Head of caudate nucleus (tissue), 42 donors: ENCODE measurements around the gene ANKRD44.

ENCODE experiments used
- DNase-seq, 42 donors: peaks; one replicate each; pipeline versions ENCODE4 v3.0.0 to v3.0.0-alpha.2; 2020 to 2021; ENCODE audit warnings: mixed read lengths in 7 of 42
- intact Hi-C: fragments of 100-400 bp; cut with DNase I; formaldehyde crosslinking; loops from one replicate; pipeline ENCODE4 v1.15.0; 2022

ANKRD44 gene

DNA sequence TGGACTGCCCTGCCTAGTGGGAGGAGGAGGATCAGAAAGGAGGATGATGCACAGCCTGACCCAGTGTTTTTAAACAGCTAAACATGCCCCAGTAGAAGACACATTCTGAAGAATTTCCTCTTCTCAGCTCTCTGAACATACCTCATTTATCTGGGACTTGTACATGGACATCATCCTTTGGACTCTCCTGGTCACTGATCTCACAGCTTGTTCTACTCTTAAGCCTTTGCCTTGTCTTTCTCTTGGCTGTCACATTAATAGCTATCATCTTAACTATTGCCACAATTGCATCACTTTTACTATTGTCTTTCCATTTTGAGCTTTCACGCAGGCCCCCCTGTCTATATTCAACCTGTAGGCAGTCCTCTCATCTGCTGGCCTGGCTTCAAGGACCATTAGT is 342.1 kb downstream of the ANKRD44 start:
- intact Hi-C loops: no loop called here
- no peak for DNase-seq

DNA sequence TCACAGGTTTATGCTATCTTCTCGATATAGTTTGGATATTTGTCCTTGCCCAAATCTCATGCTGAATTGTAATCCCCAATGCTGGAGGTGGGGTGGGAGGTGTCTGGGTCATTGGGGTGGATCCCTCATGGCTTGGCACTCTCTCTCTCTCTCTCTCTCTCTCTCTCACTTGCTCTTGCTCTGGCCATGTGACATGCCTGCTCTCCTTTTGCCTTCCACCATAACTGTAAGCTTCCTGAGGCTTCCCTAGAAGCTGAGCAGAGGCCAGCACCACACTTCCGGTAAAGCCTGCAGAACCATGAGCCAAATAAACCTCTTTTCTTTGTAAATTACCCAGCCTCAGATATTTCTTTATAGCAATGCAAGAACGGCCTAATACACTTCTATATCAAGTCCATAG is 342.8 kb downstream of the ANKRD44 start:
- no peak for DNase-seq
- intact Hi-C loops: no loop called here

DNA sequence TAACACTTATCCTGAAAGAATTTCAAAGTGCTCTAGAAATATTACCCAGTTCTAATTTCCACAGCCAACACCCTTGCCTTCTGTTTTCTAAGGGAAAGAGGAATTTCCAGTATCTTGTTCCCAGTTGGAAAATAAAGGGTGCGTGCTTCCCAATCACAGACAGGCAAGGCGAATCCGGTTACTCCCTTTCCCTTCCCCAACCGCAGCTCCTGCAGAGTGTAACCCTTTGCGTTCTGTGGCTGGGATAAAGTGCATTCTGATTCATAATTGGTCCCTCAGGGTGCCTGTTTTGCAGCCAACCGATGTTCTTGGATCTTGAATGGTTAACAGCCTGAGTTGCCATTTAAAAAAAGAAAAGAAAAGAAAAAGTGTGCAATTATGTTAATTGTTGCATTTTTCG is 343.5 kb downstream of the ANKRD44 start:
- intact Hi-C loops: no loop called here
- DNase-seq: peak in 6 of 42 donors; percentile 9 to 41 (median 17)

DNA sequence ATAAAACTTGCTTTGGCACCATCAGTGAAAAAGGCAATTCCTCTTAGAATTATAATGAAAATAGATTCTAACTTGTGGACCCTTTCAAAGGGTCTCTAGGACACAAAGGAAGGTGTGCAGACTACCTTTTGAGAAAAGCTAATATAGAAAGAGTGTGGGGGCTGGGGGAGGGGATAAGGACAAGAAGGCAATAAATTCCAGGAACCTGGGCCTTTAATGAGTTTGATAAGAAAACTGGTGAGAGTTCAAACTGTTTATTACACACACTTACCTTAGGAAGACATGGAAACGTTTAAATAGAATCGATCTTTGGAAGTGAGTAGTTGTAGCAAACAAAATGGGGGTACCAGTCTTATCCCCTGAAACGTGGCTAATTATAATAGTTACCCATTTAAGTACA is 344.5 kb downstream of the ANKRD44 start:
- DNase-seq: no peak
- intact Hi-C loops: no loop called here

DNA sequence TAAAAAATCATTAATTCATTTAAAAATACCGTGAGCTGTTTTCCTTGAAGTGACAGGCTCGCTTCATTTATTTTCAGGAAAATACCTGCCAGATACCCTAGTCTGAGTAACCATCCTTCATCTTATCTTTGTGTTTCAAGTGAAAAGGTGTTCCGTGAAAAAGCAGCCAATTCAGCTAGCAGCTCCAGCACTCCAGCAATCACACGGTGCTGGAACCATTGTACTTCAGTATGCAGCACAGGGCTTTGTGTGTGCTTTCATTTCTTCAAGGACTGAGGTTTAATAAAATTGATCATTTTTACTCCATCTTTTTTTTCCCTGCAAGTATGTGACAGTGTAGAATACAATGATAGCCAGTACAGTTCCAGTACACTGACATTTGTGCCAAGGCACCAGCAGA is 344.9 kb downstream of the ANKRD44 start:
- intact Hi-C loops: no loop called here
- no peak for DNase-seq

DNA sequence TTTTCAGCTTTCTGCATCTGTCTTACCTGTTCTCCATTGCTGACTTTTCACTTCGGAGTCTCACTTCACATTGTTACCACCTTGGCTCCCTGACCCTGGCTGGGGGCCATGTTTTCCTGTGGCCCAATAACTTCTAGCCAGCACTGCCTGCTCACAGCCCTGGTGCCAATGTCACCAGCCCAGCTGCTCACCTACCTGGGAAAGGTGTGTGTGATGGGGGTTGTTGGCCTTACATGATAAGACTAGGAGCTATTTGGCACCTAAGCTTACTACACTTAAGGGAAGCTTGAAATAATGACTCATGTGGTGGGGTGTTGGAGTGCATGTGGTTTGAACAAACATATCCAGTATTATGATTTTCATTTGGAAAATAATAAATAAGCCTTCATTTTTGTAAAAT is 346.6 kb downstream of the ANKRD44 start:
- DNase-seq: no peak
- intact Hi-C loops: no loop called here

DNA sequence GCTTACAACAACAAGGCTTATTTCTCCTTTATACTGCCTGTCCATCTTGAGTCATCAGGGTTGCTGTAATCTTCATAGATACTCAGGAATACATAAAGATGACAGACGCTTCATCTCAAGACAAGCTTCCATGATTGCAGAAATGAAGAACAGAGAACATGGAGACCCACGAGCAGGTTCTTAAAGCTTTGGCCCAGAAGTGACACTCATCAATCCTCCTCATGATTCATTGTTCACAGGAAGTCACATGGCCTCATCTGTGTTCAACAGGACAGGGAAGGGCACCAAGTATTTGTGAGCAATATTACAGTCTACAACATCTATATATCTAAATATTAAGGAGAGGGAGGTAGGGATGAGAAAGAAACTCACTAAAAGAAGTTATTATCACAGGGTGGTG is 347.5 kb downstream of the ANKRD44 start:
- DNase-seq: no peak
- intact Hi-C loops: no loop called here

DNA sequence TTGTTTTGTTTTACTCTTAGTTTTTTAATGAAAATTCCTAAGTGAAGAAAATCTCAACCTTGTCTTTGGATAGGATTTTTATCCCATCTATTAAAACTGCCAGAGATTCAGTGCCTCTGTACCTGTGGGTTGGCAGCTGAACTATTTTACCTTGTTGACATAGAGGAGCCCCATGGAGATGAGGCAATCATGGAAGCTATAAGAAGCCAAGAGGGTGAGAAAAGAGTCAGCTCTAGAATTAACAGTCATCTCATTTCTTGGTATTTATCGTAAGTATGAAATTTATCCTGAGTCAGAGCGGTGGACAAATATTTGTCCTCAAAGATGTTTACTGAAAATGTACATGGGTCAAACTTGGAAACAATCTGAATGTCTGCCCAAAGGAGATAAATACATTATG is 348.3 kb downstream of the ANKRD44 start:
- DNase-seq: no peak
- intact Hi-C loops: no loop called here

DNA sequence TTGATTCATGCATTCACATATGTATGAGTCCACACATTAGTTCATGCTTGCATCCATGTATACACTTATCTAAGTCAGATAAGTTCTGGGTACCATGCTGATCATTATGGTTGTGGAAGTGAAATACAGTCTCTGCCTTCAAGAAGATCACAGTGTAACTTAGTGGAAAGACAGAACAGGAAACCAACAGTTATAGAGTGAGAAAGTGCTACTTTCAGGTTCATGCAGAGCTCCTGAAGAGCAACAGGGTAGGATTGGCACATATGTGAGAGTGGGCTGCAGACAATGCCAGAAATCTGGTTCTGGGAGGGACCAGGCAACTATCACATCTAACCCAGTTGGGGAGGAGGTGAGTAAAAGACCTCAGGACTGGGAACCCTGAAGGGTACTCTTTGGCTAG is 348.7 kb downstream of the ANKRD44 start:
- intact Hi-C loops: no loop called here
- no peak for DNase-seq

DNA sequence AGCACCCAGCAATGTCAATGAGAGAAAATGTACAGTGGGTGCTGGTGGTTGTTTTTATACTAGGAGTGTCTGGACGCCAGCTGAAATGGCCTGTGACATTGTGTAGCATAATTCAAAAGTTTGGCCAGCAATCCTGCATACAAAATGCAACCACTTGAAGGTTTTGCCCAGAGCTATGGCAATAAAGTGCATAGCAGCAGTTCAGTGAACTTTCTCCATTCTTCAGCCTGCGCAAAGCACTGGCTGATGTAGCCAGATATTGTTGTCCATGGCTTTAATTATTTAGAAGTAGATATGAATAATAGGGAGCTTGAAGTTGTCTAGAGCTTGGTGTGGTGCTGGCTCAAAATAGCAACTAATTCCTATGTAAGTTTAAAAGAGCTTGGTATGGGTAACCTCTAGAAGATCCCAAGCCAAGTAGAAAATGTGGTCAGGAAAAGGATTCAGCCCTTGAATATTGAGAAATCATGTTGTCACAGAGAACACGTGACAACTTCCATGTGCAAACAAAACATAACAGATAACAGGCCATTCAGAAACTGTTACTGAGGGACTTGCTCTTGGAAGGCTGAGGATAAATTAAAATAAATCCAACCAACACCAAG is 350.7 kb downstream of the ANKRD44 start:
- DNase-seq: no peak

DNA sequence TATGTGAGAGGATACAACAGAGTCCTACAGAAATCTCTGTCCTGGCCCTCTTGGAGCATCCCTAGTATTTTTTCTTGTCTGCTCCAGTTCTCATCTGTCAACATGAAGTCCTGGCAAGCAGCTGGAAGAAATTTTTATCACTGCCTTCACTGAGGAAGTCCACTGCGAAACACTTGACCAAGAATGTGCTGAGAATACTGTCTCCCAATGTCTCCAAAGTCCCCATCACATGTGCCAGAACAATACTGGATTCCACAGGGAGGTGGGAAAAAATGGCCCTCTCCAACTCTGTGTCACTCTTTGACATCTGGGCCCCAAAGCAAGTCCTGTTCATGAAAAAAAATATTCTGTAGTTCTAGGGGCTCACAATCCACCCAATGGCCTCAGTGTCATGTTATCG is 351.3 kb downstream of the ANKRD44 start:
- no peak for DNase-seq
- intact Hi-C loops: no loop called here

More for the DNA sequence above, 350.7 kb downstream of the ANKRD44 start:
- intact Hi-C loops: no loop called here

DNA sequence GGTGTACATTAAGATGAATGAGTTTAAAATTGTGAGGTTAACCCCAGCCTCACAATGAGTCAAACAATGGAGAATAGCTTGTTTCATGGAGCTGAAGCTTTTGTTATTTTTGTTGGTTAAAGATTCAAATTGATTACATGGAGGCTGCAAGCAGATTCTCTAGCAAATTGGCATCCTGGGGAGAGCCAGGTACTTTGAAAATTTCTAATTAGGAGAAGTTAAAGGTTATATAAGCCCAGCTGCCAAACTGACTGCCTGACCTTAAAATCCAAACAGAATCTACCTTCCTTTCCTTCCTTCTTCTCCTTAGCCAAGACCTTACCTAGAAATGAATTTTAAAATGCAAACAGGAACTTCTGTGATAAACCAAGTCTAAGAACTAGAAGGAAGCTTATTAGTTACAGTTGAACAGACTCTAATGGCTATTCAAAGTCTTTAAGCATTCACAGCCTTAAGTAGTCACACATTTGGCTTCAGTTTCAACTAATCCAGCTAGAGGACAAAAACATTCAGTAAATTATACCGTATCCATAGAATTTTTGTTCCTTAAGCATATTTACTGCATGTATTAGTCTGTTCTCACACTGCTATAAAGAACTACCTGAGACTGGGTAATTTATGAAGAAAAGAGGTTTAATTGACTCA is 352.6 kb downstream of the ANKRD44 start:
- intact Hi-C loops: no loop called here
- no peak for DNase-seq

DNA sequence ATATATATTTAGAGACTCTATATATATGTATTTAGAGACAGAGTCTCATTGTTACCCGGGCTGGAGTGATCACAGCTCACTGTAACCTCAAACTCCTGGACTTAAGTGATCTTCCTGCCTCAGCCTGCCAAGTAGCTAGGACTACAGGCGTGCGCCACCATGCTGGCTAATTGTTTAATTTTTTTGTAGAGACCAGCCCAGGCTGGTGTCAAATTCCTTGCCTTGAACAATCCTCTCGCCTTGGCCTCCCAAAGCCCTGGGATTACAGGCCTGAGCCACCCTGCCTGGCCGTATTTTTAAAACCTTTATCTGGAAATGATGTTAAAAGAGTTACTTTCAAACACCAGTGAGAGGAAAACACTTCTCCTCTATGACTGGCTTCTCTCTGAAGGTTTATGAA is 353.1 kb downstream of the ANKRD44 start:
- intact Hi-C loops: no loop called here

DNA sequence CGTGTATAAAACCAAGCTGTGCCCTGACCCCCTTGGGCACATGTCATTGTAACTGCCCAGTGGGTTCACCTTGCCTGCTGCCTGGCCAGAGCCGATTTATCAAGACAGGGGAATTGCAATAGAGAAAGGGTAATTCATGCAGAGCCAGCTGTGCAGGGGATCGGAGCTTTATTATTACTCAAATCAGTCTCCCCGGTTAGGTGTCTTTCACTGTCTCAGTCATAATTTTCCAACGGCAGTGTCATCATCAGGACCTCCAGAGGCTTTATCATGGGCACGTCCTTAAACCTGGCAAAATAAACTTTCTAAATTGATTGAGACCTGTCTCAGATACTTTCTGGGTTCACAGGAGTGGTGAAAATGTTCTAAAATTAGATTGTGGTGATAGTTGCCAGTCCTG is 354.5 kb downstream of the ANKRD44 start:
- no peak for DNase-seq
- intact Hi-C loops: no loop called here

More for the DNA sequence above, 353.1 kb downstream of the ANKRD44 start:
- DNase-seq: no peak

DNA sequence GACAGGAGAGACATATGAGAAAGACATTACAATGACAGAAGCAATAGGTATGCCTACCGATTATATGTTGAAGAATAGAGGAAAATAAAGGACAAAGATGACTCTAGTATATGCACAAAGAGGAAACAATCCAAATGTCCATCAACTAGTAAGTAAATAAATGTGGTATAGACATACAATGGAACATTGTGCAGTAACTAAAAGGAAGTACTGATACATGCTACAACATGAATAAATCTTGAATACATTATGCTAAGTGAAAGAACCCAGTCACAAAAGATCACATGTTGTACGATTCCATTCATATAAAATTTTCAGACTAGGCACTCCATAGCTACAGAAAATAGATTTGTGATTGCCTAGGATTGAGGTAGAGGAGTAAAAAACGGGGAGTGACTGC is 355.5 kb downstream of the ANKRD44 start:
- intact Hi-C loops: no loop called here
- no peak for DNase-seq

DNA sequence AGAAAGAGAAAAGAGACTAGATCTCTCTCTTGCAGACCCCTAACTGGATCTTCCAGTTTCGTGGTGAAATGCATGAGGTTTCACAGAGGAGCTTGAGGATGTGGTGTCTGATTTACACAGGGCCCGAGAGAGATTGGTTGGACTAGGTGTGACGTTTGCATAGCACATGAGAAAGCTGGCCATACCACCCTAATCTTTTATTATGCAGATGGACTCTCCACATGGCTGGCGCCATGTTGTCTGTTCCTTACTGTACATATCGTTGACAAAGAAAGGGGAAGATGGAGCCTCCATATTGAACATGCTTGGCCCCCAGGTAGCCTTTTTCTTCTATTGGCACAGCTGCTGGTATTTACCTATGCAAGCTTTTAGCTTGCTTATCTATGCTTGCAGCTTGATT is 356.6 kb downstream of the ANKRD44 start:
- DNase-seq: no peak
- intact Hi-C loops: no loop called here

DNA sequence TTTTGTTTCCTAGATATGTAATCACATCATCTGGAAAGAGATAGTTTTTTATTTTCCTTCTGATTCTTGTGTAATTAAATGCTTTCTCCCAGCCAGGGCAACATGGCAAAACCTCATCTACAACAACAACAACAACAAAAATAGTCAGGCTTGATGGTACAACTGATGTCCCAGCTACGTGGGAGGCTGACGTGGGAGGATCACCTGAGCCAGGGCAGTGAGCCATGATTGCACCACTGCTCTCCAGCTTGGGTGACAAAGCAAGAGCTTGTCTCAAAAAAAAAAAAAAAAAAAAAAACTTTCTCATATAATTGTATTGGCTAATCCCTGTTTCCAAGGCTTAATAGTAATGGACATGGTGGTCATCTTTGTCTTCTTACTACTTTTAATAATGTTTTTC is 357.6 kb downstream of the ANKRD44 start:
- DNase-seq: no peak
- intact Hi-C loops: no loop called here

DNA sequence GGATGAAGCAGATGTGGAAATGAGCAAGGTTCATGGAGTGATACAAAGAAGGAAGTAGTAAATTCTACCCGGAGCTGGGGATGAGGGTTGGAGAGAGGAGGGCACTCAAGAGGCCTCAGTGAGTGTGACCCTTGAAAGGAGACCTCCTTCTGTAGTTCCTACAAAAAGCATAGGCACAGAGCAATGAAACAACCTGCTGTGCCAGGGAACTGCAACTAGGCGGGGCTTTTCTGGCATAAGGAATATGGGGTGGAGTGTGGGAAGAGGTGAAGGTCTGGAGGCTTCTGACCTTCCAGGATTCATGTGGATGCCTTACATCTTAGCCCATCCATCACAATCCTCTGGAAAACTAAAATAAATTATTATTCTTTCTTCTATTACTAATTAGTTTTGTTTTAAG is 358.6 kb downstream of the ANKRD44 start:
- intact Hi-C loops: no loop called here
- no peak for DNase-seq

DNA sequence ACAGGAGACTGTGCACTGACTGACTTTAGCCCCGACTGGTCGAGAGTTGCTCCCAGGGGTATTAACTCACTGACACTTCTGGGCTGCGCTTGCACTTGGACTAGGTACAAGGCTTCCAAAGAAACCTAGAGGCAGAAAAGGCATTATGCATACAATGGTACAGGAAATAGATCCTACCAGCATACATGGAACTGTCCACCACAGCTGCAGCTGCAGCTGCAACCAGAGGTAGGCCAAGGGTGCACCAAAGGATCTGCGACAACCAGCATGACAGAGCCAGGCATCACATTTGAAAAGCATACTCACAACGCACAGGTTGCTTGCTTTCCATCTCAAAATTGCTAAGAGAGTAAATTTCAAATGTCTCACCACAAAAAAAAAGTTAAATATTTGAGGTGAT is 361.5 kb downstream of the ANKRD44 start:
- intact Hi-C loops: no loop called here
- DNase-seq: no peak

DNA sequence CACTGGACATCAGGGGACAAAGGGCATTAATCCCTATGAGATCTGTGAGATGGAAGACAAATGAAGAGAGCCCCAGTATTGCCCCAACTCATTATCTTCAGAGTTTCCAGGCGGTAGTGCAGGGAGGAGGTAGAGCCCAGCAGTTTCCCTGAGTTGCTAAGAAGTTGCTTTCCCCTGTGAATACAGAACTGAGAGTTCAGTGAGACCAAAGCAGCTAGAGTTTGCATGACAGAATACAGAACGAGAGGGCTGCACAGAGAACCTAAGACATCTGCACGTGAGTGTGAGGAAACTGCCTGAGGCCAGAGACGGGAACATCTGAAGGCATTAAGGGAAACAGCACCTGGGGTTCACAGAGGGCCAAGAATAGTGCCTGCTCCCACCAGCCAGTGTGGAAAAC is 366.0 kb downstream of the ANKRD44 start:
- DNase-seq: no peak
- intact Hi-C loops: no loop called here

DNA sequence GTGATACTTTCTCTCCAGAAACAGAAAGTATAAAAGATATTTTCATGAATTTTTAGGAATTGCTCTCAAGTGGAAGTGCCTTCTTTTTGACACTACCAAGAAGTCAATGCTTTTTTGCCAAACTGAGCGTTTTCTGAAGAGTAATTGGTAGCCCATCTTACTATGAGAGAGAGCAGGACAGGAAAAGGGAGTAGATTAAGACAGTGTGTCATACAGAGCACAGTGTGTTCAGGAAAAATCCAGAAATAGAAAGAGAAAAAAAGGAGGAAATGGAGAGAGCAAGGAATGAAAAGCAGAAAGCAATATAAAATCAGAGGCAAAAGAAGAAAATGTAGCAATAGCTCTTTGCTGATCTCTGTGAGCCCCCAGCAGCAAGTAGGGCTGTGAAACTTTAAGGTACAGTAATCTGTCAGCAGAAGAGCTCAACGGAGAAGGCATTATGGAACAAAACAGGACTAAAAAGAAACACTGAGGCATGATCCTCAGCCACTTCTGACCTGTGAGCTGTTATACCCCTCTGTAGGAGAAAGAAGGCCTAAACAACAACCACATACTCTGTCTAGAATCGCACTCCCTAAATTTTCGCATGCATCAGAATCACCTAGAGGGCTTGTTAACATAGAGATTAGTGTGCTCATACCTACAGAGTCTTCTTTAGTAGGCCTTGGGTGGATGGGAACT is 369.0 kb downstream of the ANKRD44 start:
- no peak for DNase-seq

More for the DNA sequence above, 369.0 kb downstream of the ANKRD44 start:
- intact Hi-C loops: no loop called here
